ENCODE results near the gene HEXIM1. TPM values are rescaled to one million over a fixed set of nuclear protein-coding genes. Genes with fewer than 3 reads are reported as not detected.

Gene HEXIM1
- polyA plus RNA-seq, 3 donors: 2.2 to 14.8 (median 2.5) TPM

GRCh38 chr17:45155029-45155428 lies 6.8 kb downstream of the HEXIM1 start:
- H3K4me1 ChIP-seq (ENCODE audit: control insufficient read depth in 1 of 2, insufficient read depth in 2 of 2, low read length in 2 of 2): peaks cover 49 to 60% of the 10 kb centered on the region in 2 donors
- H4K20me1 ChIP-seq (ENCODE audit: insufficient read depth, low read length): peaks cover 37% of the 10 kb centered on the region
- H3K27me3 Mint-ChIP-seq (ENCODE audit: low read depth in 3 of 3): no peaks in the 10 kb centered on the region
- H3K36me3 Mint-ChIP-seq: peaks cover 5 to 15% of the 10 kb centered on the region in 2 donors
- H3K36me3 ChIP-seq (replicated peaks in 1 of 2; ENCODE audit: control insufficient read depth in 1 of 2, insufficient read depth in 2 of 2, low read length in 2 of 2): no peaks in the 10 kb centered on the region
- no peaks in the 10 kb centered on the region for H3K27me3 ChIP-seq (ENCODE audit: control insufficient read depth in 2 of 2, insufficient read depth in 2 of 2, low read length in 2 of 2)
- no peaks in the 10 kb centered on the region for H3K9me3 ChIP-seq (replicated peaks in 1 of 2; ENCODE audit: control insufficient read depth in 1 of 2, insufficient read depth in 1 of 2, low read length in 2 of 2)
- H3K27ac ChIP-seq (ENCODE audit: low read depth in 1 of 2, low read length in 2 of 2): no peak overlapping the region
- intact Hi-C loops (cut with micrococcal nuclease): no loop called here
- no peak overlapping the region for H3K4me3 Mint-ChIP-seq
- 100% methylated on average over 1 of the region's 4 CpGs for WGBS (ENCODE audit: insufficient coverage)
- no peak for TF ChIP-seq CTCF (IDR thresholded peaks at IDR 0.05)
- DNase-seq: peak in 1 of 3 donors; percentile 26
- peaks cover 57% of the 10 kb centered on the region for H3K4me1 Mint-ChIP-seq
- H3K79me2 ChIP-seq (ENCODE audit: insufficient read depth, low read length): peaks cover 96% of the 10 kb centered on the region
- H2AFZ ChIP-seq (ENCODE audit: insufficient read depth, low read depth, low read length, poor library complexity, severe bottlenecking): no peak overlapping the region
- no peak overlapping the region for H3K4me2 ChIP-seq (replicated peaks; ENCODE audit: extremely low read depth, low read length, poor library complexity, severe bottlenecking)
- no peaks in the 10 kb centered on the region for H3K9me3 Mint-ChIP-seq
- H3K9ac ChIP-seq (ENCODE audit: insufficient read depth, low read length, poor library complexity, severe bottlenecking): no peak overlapping the region
- no peak overlapping the region for H3K4me3 ChIP-seq (replicated peaks in 1 of 3; ENCODE audit: low read depth in 2 of 3, low read length in 3 of 3)
- peak overlapping the region in 3 of 7 donors; percentile 36 to 73 (median 40) for H3K27ac Mint-ChIP-seq

GRCh38 chr17:45155483-45155882 lies 7.2 kb downstream of the HEXIM1 start:
- Histone ChIP-seq H3K4me3 (replicated peaks in 1 of 3; ENCODE audit: low read depth in 2 of 3, low read length in 3 of 3) (no peak overlapping the region), H3K27me3 (ENCODE audit: control insufficient read depth in 2 of 2, insufficient read depth in 2 of 2, low read length in 2 of 2) (no peaks in the 10 kb centered on the region), H3K79me2 (ENCODE audit: insufficient read depth, low read length) (peaks cover 96% of the 10 kb centered on the region), H2AFZ (ENCODE audit: insufficient read depth, low read depth, low read length, poor library complexity, severe bottlenecking) (no peak overlapping the region), H3K4me2 (replicated peaks; ENCODE audit: extremely low read depth, low read length, poor library complexity, severe bottlenecking) (no peak overlapping the region), H3K36me3 (replicated peaks in 1 of 2; ENCODE audit: control insufficient read depth in 1 of 2, insufficient read depth in 2 of 2, low read length in 2 of 2) (no peaks in the 10 kb centered on the region), H3K27ac (ENCODE audit: low read depth in 1 of 2, low read length in 2 of 2) (peak overlapping the region in 1 of 2 donors; percentile 39), H3K4me1 (ENCODE audit: control insufficient read depth in 1 of 2, insufficient read depth in 2 of 2, low read length in 2 of 2) (peaks cover 45 to 60% of the 10 kb centered on the region in 2 donors), H4K20me1 (ENCODE audit: insufficient read depth, low read length) (peaks cover 32% of the 10 kb centered on the region), H3K9me3 (replicated peaks in 1 of 2; ENCODE audit: control insufficient read depth in 1 of 2, insufficient read depth in 1 of 2, low read length in 2 of 2) (no peaks in the 10 kb centered on the region), H3K9ac (ENCODE audit: insufficient read depth, low read length, poor library complexity, severe bottlenecking) (no peak overlapping the region)
- H3K9me3 Mint-ChIP-seq: no peaks in the 10 kb centered on the region
- intact Hi-C loops (cut with micrococcal nuclease): no loop called here
- H3K4me1 Mint-ChIP-seq: peaks cover 55% of the 10 kb centered on the region
- H3K27ac Mint-ChIP-seq: peak overlapping the region in 4 of 7 donors; percentile 71 to 79 (median 76)
- WGBS (ENCODE audit: insufficient coverage): no CpG with 5 or more reads among the region's 2 CpGs
- H3K36me3 Mint-ChIP-seq: peaks cover 5 to 15% of the 10 kb centered on the region in 2 donors
- no peaks in the 10 kb centered on the region for H3K27me3 Mint-ChIP-seq (ENCODE audit: low read depth in 3 of 3)
- no peak overlapping the region for H3K4me3 Mint-ChIP-seq
- DNase-seq: no peak
- no peak for TF ChIP-seq CTCF (IDR thresholded peaks at IDR 0.05)
